Subcutaneous abdominal adipose tissue (tissue), 5 donors: ENCODE results near the gene CRTC1.

ENCODE experiments used
- H3K27ac ChIP-seq: one replicate; pipeline ENCODE4 v1.7.0; 2013; ENCODE audit warnings: low read depth, mild to moderate bottlenecking, inconsistent platforms, low read length, moderate library complexity
- H3K27me3 ChIP-seq, 5 donors: one replicate each; pipeline ENCODE4 v1.7.0; 2013; ENCODE audit warnings: low read length in 5 of 5, inconsistent platforms in 1 of 5; ENCODE audit not compliant: control insufficient read depth in 5 of 5, insufficient read depth in 4 of 5
- H3K36me3 ChIP-seq, 5 donors: one replicate each; pipeline ENCODE4 v1.7.0; 2013; ENCODE audit warnings: low read length in 5 of 5; ENCODE audit not compliant: control insufficient read depth in 5 of 5, insufficient read depth in 5 of 5
- H3K4me1 ChIP-seq, 5 donors: one replicate each; pipeline ENCODE4 v1.7.0; 2013; ENCODE audit warnings: low read length in 5 of 5, mild to moderate bottlenecking in 3 of 5, moderate library complexity in 1 of 5; ENCODE audit not compliant: control insufficient read depth in 5 of 5, insufficient read depth in 5 of 5
- H3K4me3 ChIP-seq, 5 donors: one replicate each; pipeline ENCODE4 v1.7.0; 2013; ENCODE audit warnings: low read length in 5 of 5, low read depth in 1 of 5
- H3K9ac ChIP-seq, 5 donors: one replicate each; pipeline ENCODE4 v1.7.0; 2013; ENCODE audit warnings: low read length in 5 of 5, mild to moderate bottlenecking in 4 of 5, moderate library complexity in 3 of 5
- H3K9me3 ChIP-seq, 5 donors: one replicate each; pipeline ENCODE4 v1.7.0; 2013; ENCODE audit warnings: low read length in 5 of 5; ENCODE audit not compliant: control insufficient read depth in 5 of 5
- donor health status: healthy.
- donor health status: healthy.
- donor health status: healthy.
- donor health status: healthy.
- donor health status: healthy.

The CRTC1 gene

DNA sequence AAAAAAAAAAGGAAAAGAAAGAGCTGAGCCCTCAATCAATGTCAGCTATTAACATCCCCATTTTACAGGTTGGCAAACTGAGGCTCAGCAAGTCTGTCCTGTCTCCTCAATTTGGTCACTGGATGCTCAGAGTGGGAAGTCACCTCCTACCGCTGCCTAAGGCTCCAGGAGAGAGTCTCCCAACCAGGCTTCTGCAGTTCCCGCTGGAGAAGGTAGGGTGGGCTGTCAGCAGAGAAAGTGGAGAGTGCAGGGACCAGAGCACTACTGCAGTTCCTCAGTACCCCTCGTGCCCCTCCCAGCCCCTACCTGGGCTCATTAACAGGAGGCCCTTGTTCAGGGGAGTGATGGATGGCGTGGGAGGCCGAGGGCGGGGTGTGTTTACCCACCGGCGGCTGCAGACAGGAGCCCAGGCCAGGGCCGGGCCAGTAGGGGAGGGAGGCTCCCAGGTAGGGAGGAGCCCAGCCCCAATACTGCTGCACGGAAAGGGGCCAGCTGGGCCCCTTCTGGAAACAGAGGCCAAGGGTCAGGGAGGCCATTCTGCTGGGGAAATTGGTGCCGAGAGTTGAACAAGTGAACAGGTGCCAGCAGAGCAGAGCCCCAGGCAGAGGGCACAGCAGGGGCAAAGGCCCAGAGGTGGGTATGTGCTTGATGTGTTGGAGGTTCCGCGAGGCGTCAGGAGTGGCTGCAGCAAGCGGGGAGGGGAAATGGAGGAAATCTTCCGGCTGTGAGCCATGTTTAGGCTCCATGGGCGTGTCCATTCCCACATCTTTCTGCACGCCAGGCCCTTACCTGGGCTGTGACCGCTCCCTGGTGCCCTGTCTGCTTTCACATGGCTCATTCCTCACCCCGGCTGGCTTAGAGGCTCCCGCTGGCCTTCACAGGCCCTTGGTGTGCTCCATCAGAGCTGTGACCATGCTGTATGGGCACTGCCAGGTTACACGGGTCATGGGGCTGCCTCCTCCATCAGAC, 115.2 kb downstream of the CRTC1 start:
- Histone ChIP-seq H3K27ac (no peak overlapping the region), H3K4me1 (peaks cover 0 to 6% (median 3%) of the 10 kb centered on the region in 5 donors), H3K9ac (no peak overlapping the region), H3K27me3 (peaks cover 18 to 45% (median 25%) of the 10 kb centered on the region in 5 donors), H3K9me3 (no peaks in the 10 kb centered on the region), H3K36me3 (no peaks in the 10 kb centered on the region), H3K4me3 (no peak overlapping the region)

DNA sequence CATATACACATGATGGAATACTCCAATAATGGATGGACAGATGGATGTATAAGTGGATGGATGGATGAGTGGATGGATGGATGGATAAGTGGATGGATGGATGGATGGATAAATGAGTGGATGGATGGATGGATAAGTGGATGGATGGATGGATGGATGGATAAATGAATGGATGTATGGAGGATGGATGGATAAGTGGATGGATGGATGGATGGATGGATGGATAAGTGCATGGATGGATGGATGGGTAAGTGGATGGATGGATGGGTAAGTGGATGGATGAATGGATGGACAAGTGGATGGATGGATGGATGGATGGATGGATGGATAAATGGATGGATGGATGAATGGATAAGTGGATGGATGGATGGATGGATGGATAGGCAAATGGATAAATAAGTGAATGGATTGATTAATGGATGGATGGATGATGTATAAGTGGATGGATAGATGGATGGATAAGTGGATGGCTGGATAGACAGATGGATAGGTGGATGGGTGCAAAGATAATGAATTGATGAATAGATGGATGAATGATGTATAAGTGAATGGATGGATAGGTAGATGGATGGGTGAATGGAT, 116.0 kb downstream of the CRTC1 start:
- H3K27me3 ChIP-seq, result peaks cover 14 to 44% (median 25%) of the 10 kb centered on the region in 5 donors
- H3K4me3 ChIP-seq, result no peak overlapping the region
- H3K36me3 ChIP-seq, result no peaks in the 10 kb centered on the region
- no peak overlapping the region for H3K27ac ChIP-seq
- H3K9me3 ChIP-seq, result no peaks in the 10 kb centered on the region
- no peak overlapping the region for H3K9ac ChIP-seq
- H3K4me1 ChIP-seq, result peaks cover 0 to 6% (median 3%) of the 10 kb centered on the region in 5 donors

DNA sequence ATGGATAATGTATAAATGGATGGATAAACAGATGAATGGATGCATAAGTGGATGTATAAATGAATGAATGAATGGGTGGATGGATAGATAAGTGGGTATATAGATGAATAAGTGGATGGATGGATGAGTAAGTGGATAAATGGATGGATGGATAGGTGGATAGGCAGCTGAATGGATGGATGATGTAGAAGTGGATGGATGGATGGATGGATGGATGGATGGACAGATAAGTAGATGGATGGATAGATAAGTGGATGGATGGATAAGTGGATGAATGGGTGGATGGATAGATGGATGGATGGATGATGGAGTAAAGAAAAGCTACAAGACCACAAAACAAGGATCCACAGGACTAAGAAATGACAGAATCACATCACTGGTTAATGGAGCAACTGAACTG, 116.6 kb downstream of the CRTC1 start:
- no peak overlapping the region for H3K4me3 ChIP-seq
- no peaks in the 10 kb centered on the region for H3K9me3 ChIP-seq
- peaks cover 0 to 6% (median 3%) of the 10 kb centered on the region in 5 donors for H3K4me1 ChIP-seq
- H3K9ac ChIP-seq, result no peak overlapping the region
- H3K27me3 ChIP-seq, result peaks cover 14 to 43% (median 21%) of the 10 kb centered on the region in 5 donors
- no peaks in the 10 kb centered on the region for H3K36me3 ChIP-seq
- no peak overlapping the region for H3K27ac ChIP-seq

GRCh38 chr19:18800636-18801035, 117.2 kb downstream of the CRTC1 start:
- Histone ChIP-seq H3K27ac (no peak overlapping the region), H3K9ac (no peak overlapping the region), H3K27me3 (peaks cover 14 to 38% (median 20%) of the 10 kb centered on the region in 5 donors), H3K4me1 (peaks cover 0 to 2% (median 1%) of the 10 kb centered on the region in 5 donors), H3K4me3 (no peak overlapping the region), H3K36me3 (no peaks in the 10 kb centered on the region), H3K9me3 (no peaks in the 10 kb centered on the region)

- no peaks in the 10 kb centered on the region for H3K4me1 ChIP-seq
- no peaks in the 10 kb centered on the region for H3K36me3 ChIP-seq
- H3K9ac ChIP-seq, result no peak overlapping the region
- H3K27me3 ChIP-seq, result peaks cover 10 to 25% (median 13%) of the 10 kb centered on the region in 5 donors
- no peaks in the 10 kb centered on the region for H3K9me3 ChIP-seq
- H3K27ac ChIP-seq, result no peak overlapping the region
- H3K4me3 ChIP-seq, result no peak overlapping the region
Observed at GRCh38 chr19:18802354-18802753, 118.9 kb downstream of the CRTC1 start.

DNA sequence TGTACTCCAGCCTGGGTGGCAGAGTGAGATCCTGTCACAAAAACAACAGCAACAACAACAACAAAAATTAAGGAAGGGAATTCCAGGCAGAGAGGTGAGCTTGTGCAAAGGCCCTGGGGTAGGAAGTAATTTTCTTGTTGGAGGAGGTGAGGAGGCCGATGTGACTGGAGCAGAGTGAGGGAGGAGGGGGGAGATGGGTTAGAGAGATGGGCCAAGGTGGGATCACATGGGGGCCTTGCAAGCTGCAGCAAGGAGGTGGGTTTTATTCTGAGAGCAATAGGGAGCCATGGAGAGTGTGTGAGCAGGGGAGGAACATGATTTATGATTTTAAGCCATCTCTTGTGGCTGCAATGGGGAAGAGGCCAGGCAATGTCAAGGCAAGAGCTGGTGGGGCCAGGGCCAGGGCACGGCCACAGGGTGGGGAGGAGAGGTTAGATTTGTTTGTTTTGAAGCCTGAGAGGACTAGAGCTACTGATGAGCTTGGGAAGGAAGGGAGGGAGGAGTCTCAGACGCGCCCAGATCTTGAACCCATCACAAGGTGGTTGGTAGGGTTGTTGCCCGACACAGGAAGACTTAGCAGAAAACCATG, 120.2 kb downstream of the CRTC1 start:
- Histone ChIP-seq H3K4me1 (peaks cover 0 to 9% (median 0%) of the 10 kb centered on the region in 5 donors), H3K36me3 (no peaks in the 10 kb centered on the region), H3K27ac (no peak overlapping the region), H3K9me3 (no peaks in the 10 kb centered on the region), H3K9ac (no peak overlapping the region), H3K27me3 (peaks cover 5 to 16% (median 7%) of the 10 kb centered on the region in 5 donors), H3K4me3 (no peak overlapping the region)

- no peak overlapping the region for H3K27ac ChIP-seq
- peaks cover 0 to 13% (median 4%) of the 10 kb centered on the region in 5 donors for H3K4me1 ChIP-seq
- H3K9ac ChIP-seq, result no peak overlapping the region
- H3K36me3 ChIP-seq, result no peaks in the 10 kb centered on the region
- H3K27me3 ChIP-seq, result peaks cover 0 to 12% (median 1%) of the 10 kb centered on the region in 5 donors
- H3K9me3 ChIP-seq, result no peaks in the 10 kb centered on the region
- H3K4me3 ChIP-seq, result no peak overlapping the region
Observed at GRCh38 chr19:18804139-18804601, 120.7 kb downstream of the CRTC1 start.

DNA sequence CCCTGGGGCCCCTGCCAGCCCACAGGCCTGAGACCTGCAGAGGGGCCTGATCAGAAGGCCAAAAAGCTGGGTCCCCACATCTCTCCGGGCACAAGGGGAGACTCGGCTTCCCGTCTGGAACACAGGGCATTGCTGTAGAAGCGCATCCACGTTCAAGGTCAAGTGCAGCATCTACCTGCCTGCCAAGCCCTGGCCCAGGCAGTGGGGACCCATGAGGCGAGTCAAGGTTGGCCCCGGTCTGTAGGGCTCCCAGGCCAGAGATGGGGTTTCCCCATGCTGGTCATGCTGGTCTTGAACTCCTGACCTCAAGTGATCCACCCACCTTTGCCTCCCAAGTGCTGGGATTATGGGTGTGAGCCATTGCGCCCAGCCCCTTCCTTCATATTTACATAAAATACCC, 121.2 kb downstream of the CRTC1 start:
- Histone ChIP-seq H3K4me3 (no peak overlapping the region), H3K36me3 (no peaks in the 10 kb centered on the region), H3K4me1 (peaks cover 0 to 18% (median 9%) of the 10 kb centered on the region in 5 donors), H3K27me3 (peaks cover 0 to 11% (median 0%) of the 10 kb centered on the region in 5 donors), H3K9me3 (no peaks in the 10 kb centered on the region), H3K9ac (no peak overlapping the region), H3K27ac (no peak overlapping the region)

DNA sequence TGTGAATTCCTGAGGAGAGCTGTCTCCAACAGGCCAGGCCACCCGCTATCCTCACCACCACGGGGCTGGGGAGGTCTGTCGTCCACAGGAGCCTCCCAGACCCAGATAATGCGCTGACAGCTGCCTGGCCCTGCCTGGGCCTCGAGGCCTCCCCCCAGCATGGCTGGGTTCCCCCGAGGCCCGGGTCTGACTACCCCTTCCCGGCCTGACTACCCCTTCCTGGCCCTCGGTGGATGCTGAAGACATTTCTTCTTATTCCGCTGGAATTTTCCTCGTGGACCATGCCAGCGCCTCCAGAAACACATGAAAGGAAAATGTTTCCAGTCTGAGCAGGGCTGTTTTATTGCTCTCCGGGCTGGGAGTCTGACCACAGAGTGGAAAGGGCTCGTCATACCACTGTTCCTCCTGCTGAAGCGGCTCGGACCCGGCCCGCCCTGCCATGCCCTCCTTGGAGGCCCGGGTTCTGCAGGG, 124.4 kb downstream of the CRTC1 start:
- peak overlapping the region in 1 of 5 donors; percentile 11 for H3K9ac ChIP-seq
- no peaks in the 10 kb centered on the region for H3K9me3 ChIP-seq
- H3K27ac ChIP-seq, result no peak overlapping the region
- H3K36me3 ChIP-seq, result no peaks in the 10 kb centered on the region
- H3K4me3 ChIP-seq, result no peak overlapping the region
- peaks cover 0 to 19% (median 11%) of the 10 kb centered on the region in 5 donors for H3K4me1 ChIP-seq
- peaks cover 0 to 5% (median 0%) of the 10 kb centered on the region in 5 donors for H3K27me3 ChIP-seq
